ENCODE measurements around the gene STARD7.

Gene STARD7

GRCh38 chr2:96186562-96186961 is 22.1 kb downstream of the STARD7 start:
- Histone ChIP-seq H3K4me1 (ENCODE audit: low read depth, poor library complexity, severe bottlenecking) (no peaks in the 10 kb centered on the region), H3K79me2 (ENCODE audit: insufficient read depth, low read depth) (0 out of 2 replicates have a peak, but pooled peaks cover 6% of the 10 kb centered on the region), H2AFZ (ENCODE audit: low read depth) (no peak overlapping the region), H3K4me2 (no peak overlapping the region), H3K27me3 (ENCODE audit: insufficient read depth, low read depth) (no peaks in the 10 kb centered on the region), H4K20me1 (ENCODE audit: insufficient read depth) (no peaks in the 10 kb centered on the region), H3K36me3 (ENCODE audit: insufficient read depth) (peaks cover 13% of the 10 kb centered on the region; the same call in 1 of the 2 replicates), H3K27ac (no peak overlapping the region), H3K9ac (no peak overlapping the region), H3K4me3 (IDR thresholded peaks at IDR 0.05; ENCODE audit: insufficient read depth, low read depth, low read length) (no peak overlapping the region)
- no peak for TF ChIP-seq CTCF (conservative IDR thresholded peaks at IDR 0.05; ENCODE audit: low read depth, low read length)

GRCh38 chr2:96185516-96185915 is 23.1 kb downstream of the STARD7 start:
- no peak for TF ChIP-seq CTCF (conservative IDR thresholded peaks at IDR 0.05; ENCODE audit: low read depth, low read length)
- peaks cover 13% of the 10 kb centered on the region; the same call in 1 of the 2 replicates for H3K36me3 ChIP-seq (ENCODE audit: insufficient read depth)
- no peak overlapping the region for H3K4me2 ChIP-seq
- H3K79me2 ChIP-seq (ENCODE audit: insufficient read depth, low read depth) = no peaks in the 10 kb centered on the region
- H3K27me3 ChIP-seq (ENCODE audit: insufficient read depth, low read depth) = no peaks in the 10 kb centered on the region
- H2AFZ ChIP-seq (ENCODE audit: low read depth) = no peak overlapping the region
- no peak overlapping the region for H3K27ac ChIP-seq
- no peak overlapping the region for H3K9ac ChIP-seq
- H3K4me1 ChIP-seq (ENCODE audit: low read depth, poor library complexity, severe bottlenecking) = no peaks in the 10 kb centered on the region
- H3K4me3 ChIP-seq (IDR thresholded peaks at IDR 0.05; ENCODE audit: insufficient read depth, low read depth, low read length) = no peak overlapping the region
- no peaks in the 10 kb centered on the region for H4K20me1 ChIP-seq (ENCODE audit: insufficient read depth)

- Histone ChIP-seq H3K79me2 (ENCODE audit: insufficient read depth, low read depth) (no peaks in the 10 kb centered on the region), H3K27ac (no peak overlapping the region), H3K4me2 (no peak overlapping the region), H3K4me3 (IDR thresholded peaks at IDR 0.05; ENCODE audit: insufficient read depth, low read depth, low read length) (no peak overlapping the region), H3K4me1 (ENCODE audit: low read depth, poor library complexity, severe bottlenecking) (no peaks in the 10 kb centered on the region), H3K9ac (no peak overlapping the region), H4K20me1 (ENCODE audit: insufficient read depth) (no peaks in the 10 kb centered on the region), H2AFZ (ENCODE audit: low read depth) (no peak overlapping the region), H3K36me3 (ENCODE audit: insufficient read depth) (peaks cover 13% of the 10 kb centered on the region; the same call in 1 of the 2 replicates), H3K27me3 (ENCODE audit: insufficient read depth, low read depth) (no peaks in the 10 kb centered on the region)
- TF ChIP-seq CTCF (conservative IDR thresholded peaks at IDR 0.05; ENCODE audit: low read depth, low read length) = no peak
These were observed 23.6 kb downstream of the STARD7 start for GRCh38 chr2:96184989-96185388.

GRCh38 chr2:96184188-96184587 is 24.4 kb downstream of the STARD7 start:
- Histone ChIP-seq H4K20me1 (ENCODE audit: insufficient read depth) (no peaks in the 10 kb centered on the region), H2AFZ (ENCODE audit: low read depth) (no peak overlapping the region), H3K27me3 (ENCODE audit: insufficient read depth, low read depth) (no peaks in the 10 kb centered on the region), H3K79me2 (ENCODE audit: insufficient read depth, low read depth) (no peaks in the 10 kb centered on the region), H3K36me3 (ENCODE audit: insufficient read depth) (peaks cover 13% of the 10 kb centered on the region; the same call in 1 of the 2 replicates), H3K27ac (no peak overlapping the region), H3K4me1 (ENCODE audit: low read depth, poor library complexity, severe bottlenecking) (no peaks in the 10 kb centered on the region), H3K9ac (no peak overlapping the region), H3K4me3 (IDR thresholded peaks at IDR 0.05; ENCODE audit: insufficient read depth, low read depth, low read length) (no peak overlapping the region), H3K4me2 (no peak overlapping the region)
- TF ChIP-seq CTCF (conservative IDR thresholded peaks at IDR 0.05; ENCODE audit: low read depth, low read length) = no peak

Data from KMS-11 (cell line).